Measurements from ENCODE around the gene CHRND. TPM values are rescaled to one million over a fixed set of nuclear protein-coding genes. Genes with fewer than 3 reads are reported as not detected.

Gene CHRND
- total and polyA plus RNA-seq, 12 donors, result 0.07 to 0.39 (median 0.14) TPM; not detected in 7

- H3K4me3 ChIP-seq, result no peak overlapping the region
- intact Hi-C loops (cut with DNase I), result loop anchor here in 1 of 2 donors (10.0 kb wide), 1 partner anchor 192 kb away; no protein-coding TSS in a partner anchor
- peaks cover 3% of the 10 kb centered on the region for H3K27me3 ChIP-seq
- H3K9me3 ChIP-seq (replicated peaks in 1 of 3), result no peaks in the 10 kb centered on the region
- TF ChIP-seq CTCF (IDR thresholded peaks at IDR 0.05), result no peak
- no peak for DNase-seq
- H3K36me3 ChIP-seq (replicated peaks in 1 of 2), result no peaks in the 10 kb centered on the region
- no peak overlapping the region for H3K27ac ChIP-seq
- peaks cover 0 to 10% of the 10 kb centered on the region in 2 donors for H3K4me1 ChIP-seq (replicated peaks in 1 of 2)
- WGBS, 4 donors, result 84 to 92% (median 86%) methylated on average over 3 of the region's 3 CpGs
These were observed 9.4 kb upstream of the CHRND start for GRCh38 chr2:232516551-232516950.

- TF ChIP-seq POLR2A (IDR thresholded peaks at IDR 0.05), result no peak
- TF ChIP-seq CTCF (IDR thresholded peaks at IDR 0.05), result no peak
- Histone ChIP-seq H3K4me3 (no peak overlapping the region), H3K4me1 (replicated peaks in 1 of 2) (peaks cover 0 to 18% of the 10 kb centered on the region in 2 donors), H3K27ac (no peak overlapping the region), H3K27me3 (peaks cover 26% of the 10 kb centered on the region), H3K36me3 (replicated peaks in 1 of 2) (no peaks in the 10 kb centered on the region), H3K9me3 (replicated peaks in 1 of 3) (no peaks in the 10 kb centered on the region)
- intact Hi-C loops (cut with DNase I), result loop anchor here in 1 of 2 donors (10.0 kb wide), 1 partner anchor 194 kb away; no protein-coding TSS in a partner anchor
- DNase-seq, result no peak
- 71 to 100% (median 81%) methylated on average over 2 to 6 of the region's 6 CpGs for WGBS, 4 donors
These were observed 7.1 kb upstream of the CHRND start for GRCh38 chr2:232518844-232519243.

GRCh38 chr2:232519581-232520438, 6.2 kb upstream of the CHRND start, which contains the start of gene PRSS56:
Gene PRSS56, plus strand, starts transcription at chr2:232520388. Its CDS starts 211 bp downstream, at chr2:232520599.
- intact Hi-C loops (cut with DNase I), result loop anchor here (2.0 to 10.0 kb wide), 3 partner anchors 73 to 615 kb away; no protein-coding TSS in a partner anchor
- Histone ChIP-seq H3K27ac (no peak within 1 kb of the TSS), H3K4me3 (no peak within 1 kb of the TSS), H3K4me1 (replicated peaks in 1 of 2) (peaks cover 0 to 23% of the 10 kb centered on the region in 2 donors), H3K27me3 (peaks cover 36% of the 10 kb centered on the region), H3K36me3 (replicated peaks in 1 of 2) (no peaks in the 10 kb centered on the region), H3K9me3 (replicated peaks in 1 of 3) (no peaks in the 10 kb centered on the region)
- WGBS, 4 donors, result 69 to 84% (median 79%) methylated on average over 11 to 19 of the region's 19 CpGs
- TF ChIP-seq CTCF (IDR thresholded peaks at IDR 0.05), result no peak
- TF ChIP-seq POLR2A (IDR thresholded peaks at IDR 0.05), result no peak
- DNase-seq, result no peak

- DNase-seq, result no peak
- TF ChIP-seq CTCF (IDR thresholded peaks at IDR 0.05), result no peak
- no peak for TF ChIP-seq POLR2A (IDR thresholded peaks at IDR 0.05)
- intact Hi-C loops (cut with DNase I), result loop anchor here (2.0 to 10.0 kb wide), 2 partner anchors 74 to 616 kb away; no protein-coding TSS in a partner anchor
- no peak overlapping the region for H3K4me3 ChIP-seq
- peaks cover 5 to 23% of the 10 kb centered on the region in 2 donors for H3K4me1 ChIP-seq (replicated peaks in 1 of 2)
- peaks cover 36% of the 10 kb centered on the region for H3K27me3 ChIP-seq
- H3K27ac ChIP-seq, result no peak overlapping the region
- whole genome bisulfite sequencing, 4 donors, result 73 to 82% (median 77%) methylated on average over 13 to 15 of the region's 15 CpGs
- no peaks in the 10 kb centered on the region for H3K36me3 ChIP-seq (replicated peaks in 1 of 2)
- no peaks in the 10 kb centered on the region for H3K9me3 ChIP-seq (replicated peaks in 1 of 3)
These were observed 5.5 kb upstream of the CHRND start for GRCh38 chr2:232520489-232520888.
